Stimulated activated CD4-positive, alpha-beta T cell treated with anti-CD3 and anti-CD28 coated beads, Interleukin-15, amount 100 ng/mL, for 24 hours (primary cell): Measurements from ENCODE around the gene NUP98.
"Not testable (repeated sequence)": the region's sequence is repeated elsewhere in the genome, so short reads cannot be mapped to it uniquely, and the experiment has no call there.

ENCODE experiments used
- DNase-seq: peaks from one replicate; pipeline ENCODE4 v3.0.0-alpha.2; 2020

The NUP98 gene

DNA sequence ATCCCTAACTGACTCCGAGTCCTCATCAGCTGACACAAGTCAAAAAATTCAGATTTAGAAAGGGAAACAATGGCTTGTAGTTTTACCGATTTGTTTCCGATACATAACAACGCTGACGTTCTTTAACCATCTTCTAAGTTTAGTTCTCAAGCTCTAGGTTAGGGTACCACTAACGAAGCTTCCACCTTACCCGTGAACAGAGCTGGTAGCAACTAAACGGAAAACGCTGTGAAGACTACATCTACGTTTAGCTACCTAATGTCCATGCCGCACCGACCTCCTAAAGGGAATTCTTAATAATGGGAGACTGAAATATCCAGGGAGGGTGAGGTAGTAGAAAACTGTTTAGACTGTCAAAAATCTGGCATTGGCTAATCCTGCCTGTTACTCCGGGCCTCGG, 1.0 kb downstream of the NUP98 start:
- DNase-seq = no peak

- DNase-seq = no peak
Measured at GRCh38 chr11:3796002-3796311, 1.4 kb downstream of the NUP98 start.

GRCh38 chr11:3795131-3796001, 2.0 kb downstream of the NUP98 start:
- no peak for DNase-seq

- DNase-seq = not testable (repeated sequence)
Measured at GRCh38 chr11:3794387-3794786, 3.0 kb downstream of the NUP98 start.

DNA sequence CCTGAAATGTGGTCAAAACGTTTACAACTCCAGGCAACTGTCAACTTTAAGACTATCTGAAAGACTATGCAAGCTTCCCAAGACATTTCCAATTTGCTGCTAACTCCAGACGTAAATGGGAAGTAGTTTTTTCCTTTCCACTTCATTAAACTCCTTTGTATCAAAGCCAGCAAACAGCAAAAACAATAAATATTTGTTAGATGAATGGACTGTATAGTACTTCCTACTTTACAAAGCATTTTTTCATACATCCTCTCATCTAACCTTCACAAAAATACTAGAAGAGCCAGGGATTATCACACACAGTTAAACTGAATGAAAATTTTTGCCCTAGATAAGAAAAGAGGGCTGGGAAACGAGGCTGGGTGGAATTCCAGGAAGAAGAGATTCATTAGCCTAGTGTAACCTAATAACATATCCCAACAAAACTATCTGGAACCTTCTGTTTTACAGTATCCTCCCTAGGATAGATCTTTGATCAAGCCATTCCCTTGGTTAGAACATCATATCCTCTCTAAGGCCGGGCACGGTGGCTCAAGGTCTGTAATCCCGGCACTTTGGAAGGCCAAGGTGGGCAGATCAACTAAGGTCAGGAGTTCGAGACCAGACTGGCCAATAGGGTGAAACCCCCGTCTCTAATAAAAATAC, 10.4 kb downstream of the NUP98 start:
- DNase-seq = no peak

GRCh38 chr11:3783611-3784010, 13.7 kb downstream of the NUP98 start:
- DNase-seq = no peak

- no peak for DNase-seq
Measured at GRCh38 chr11:3782963-3783362, 14.4 kb downstream of the NUP98 start.

DNA sequence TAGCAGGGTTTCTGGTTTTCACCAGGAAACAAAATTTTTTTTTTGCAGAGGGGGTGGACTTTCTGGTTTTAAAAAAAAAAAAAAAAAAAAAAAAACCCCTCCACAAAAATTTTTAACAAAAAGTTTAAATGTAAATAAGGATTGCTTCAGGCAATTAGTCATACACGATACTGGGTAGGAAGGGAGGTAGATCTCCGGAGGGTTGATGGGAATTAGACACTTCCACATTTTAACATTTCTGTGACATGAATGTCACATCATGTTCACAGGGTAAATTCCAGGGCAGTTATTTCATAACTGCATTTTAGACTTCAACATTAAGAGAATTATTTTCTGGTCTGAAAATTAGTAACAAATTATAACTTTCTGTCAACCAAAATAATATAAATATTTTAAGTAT, 15.9 kb downstream of the NUP98 start:
- DNase-seq = no peak

GRCh38 chr11:3775736-3776406, 21.5 kb downstream of the NUP98 start:
- DNase-seq = no peak

- DNase-seq = no peak
Measured at GRCh38 chr11:3773180-3773579, 24.2 kb downstream of the NUP98 start.

- DNase-seq = no peak
Measured at GRCh38 chr11:3767536-3767935, 29.8 kb downstream of the NUP98 start.

- not testable (repeated sequence) for DNase-seq
Measured at GRCh38 chr11:3766836-3767235, 30.5 kb downstream of the NUP98 start.

DNA sequence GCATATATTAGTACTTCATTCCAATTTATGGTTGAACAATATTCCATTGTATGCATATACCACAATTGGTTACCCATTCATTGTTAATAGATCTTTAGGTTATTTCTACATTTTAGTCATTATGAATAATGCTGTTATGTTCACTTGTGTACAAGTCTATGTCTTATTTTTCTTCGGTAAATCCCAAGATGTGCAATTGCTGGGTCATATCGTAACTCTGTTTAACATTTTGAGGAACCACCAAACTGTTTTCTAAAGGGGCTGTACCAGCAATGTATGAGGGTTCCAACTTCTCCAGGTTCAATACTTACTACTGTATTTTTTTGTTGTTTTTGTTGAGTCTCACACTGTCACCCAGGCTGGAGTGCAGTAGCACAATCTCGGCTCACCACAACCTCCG, 33.1 kb downstream of the NUP98 start:
- no peak for DNase-seq

- no peak for DNase-seq
Measured at GRCh38 chr11:3755151-3755550, 42.2 kb downstream of the NUP98 start.

- no peak for DNase-seq
Measured at GRCh38 chr11:3753110-3753509, 44.2 kb downstream of the NUP98 start.

DNA sequence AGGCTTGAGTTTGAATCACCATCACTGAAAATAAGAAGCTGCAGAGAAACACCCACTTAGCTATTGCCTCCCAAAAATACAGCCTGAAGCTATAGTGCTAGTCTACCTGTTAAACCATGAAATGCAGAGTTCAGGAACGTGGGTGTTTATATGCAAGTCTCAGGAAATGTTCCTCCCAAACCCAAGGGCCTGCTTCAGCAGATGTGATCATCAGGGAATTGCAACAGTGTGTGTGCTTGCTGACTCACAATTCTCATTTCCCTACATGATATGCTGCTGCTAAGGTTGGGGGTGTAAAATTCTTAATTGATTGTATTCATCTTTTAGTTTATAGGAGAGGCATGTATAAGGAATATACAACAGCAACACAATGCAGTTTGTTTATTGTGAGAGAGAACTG, 49.6 kb downstream of the NUP98 start:
- no peak for DNase-seq

GRCh38 chr11:3745161-3745560, 52.2 kb downstream of the NUP98 start:
- no peak for DNase-seq

- DNase-seq = no peak
Measured at GRCh38 chr11:3738723-3739122, 58.6 kb downstream of the NUP98 start.

DNA sequence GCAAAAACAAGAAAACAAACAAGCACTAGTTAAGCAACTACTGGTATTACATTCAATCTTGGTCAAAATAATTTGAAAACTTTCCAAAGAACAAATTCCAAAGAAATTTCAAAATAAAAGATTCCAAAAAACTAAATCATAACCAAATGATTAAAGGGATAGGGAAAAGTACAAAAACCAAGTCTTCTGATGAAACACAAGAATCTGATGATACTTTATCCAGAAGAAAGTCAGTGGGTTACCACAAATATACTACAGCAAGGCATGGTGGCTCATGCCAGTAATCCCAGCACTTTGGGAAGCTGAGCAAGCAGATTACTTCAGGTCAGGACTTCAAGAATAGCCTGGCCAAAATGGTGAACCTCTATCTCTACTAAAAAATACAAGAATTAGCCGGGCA, 59.1 kb downstream of the NUP98 start:
- no peak for DNase-seq

DNA sequence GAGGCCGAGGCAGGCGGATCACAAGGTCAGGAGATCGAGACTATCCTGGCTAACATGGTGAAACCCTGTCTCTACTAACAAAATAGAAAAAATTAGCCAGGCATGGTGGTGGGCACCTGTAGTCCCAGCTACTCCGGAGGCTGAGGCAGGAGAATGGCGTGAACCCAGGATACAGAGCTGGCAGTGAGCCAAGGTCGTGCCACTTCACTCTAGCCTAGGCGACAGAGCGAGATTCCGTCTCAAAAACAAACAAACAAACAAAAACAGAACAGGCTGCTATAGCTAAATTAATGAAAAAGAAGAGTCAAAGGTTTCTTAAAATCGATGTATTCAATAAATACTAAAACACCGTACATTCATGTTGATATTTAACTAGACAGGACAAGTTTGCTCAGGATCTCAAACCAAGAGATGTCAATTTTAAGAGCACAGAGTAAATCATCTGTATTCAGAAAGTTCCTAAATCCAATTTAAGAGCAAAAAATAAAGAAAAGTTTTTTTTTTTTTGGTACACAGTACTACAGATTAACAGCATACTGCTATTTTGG, 59.9 kb downstream of the NUP98 start:
- DNase-seq = no peak

DNA sequence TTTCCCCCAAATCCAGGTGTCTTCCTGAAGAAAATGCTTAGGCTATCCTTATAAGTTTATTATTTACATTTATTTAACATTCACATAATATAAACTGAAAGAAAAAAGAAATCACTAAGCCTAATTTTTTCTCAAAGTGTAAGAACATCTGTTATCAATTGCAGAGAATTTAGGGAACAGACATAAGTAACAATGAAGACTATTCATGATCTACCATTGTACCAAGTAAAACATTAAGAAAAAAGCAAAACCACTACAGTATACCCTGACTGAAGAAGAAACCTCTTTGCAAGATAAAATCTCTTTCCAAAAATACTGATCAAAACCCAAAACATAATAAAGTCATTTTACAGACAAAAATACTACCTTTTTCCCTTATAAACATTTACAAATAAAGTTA, 60.5 kb downstream of the NUP98 start:
- no peak for DNase-seq

GRCh38 chr11:3735827-3736226, 61.5 kb downstream of the NUP98 start:
- DNase-seq = no peak

GRCh38 chr11:3732671-3733436, 64.5 kb downstream of the NUP98 start:
- no peak for DNase-seq
